Astrocyte of the cerebellum (primary cell): ENCODE data around the gene LTB4R2.

Experiments used
- DNase-seq: peaks from one replicate; pipeline ENCODE4 v3.0.0-alpha.2; 2011; ENCODE audit warnings: low read depth
- H3K4me3 ChIP-seq: 2 replicates; pipeline ENCODE4 v1.5.1; 2011; ENCODE audit warnings: mild to moderate bottlenecking, low read depth, low read length, moderate library complexity
- in situ Hi-C: cut with HindIII; loops from 2 replicates; pipeline ENCODE4 v1.10.0; 2017; ENCODE audit warnings: low sequenced_read_pairs
- TF ChIP-seq, protein P1 (sequence below): IDR thresholded peaks from 2 replicates; pipeline ENCODE4 v1.5.1; 2012; ENCODE audit warnings: low read length, low read depth, moderate library complexity, mild to moderate bottlenecking; ENCODE audit errors: missing control alignments

LTB4R2 gene

DNA sequence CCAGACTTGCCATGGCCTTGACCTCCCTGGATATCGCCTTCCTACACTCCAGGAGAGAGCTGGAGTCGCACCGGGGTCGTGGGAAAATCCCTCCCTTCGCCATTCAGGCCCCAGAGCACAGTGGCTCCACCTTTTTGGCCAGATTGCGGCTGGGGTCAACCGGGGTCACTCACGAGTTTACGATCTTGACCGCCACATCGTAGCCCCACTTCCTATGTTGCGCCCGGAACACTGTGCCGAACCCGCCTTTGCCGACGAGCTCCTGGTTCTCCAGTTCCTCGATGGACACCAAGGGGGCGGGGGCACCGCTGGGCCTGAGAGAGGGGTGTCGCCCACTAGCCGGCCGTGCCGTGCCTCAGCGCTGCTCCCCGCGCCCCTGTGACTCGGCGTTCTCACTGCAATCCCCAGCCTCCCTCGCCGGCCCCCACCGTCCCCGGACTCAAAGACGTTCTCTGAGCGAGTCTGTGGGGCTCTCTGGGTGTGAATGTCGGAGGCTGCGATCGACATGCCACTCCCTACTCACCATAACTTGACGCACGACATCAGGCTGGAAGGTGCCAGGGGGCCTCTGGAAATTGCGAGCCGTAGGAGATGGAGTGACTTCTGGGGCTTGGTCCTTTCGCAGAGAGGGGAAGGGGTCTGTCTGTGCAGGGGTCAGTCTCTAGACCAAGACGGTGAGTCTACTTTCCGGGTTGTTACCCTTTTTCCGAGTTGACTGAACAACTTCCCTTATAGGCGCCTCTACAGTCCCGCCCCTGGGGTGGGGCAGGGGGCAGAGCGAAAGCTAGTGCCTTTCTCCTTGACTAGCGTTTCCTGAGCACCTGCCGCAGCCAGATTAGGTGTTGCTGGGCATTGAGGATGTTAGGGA lies 29.6 kb downstream of the LTB4R2 start, which contains the start of gene RIPK3:
TSS of gene RIPK3 (minus strand) at position 708 of the 868 bp plus-strand sequence. CDS start at position 543, 165 bp downstream.
- in situ Hi-C loops = no loop called here
- TF ChIP-seq, protein P1, sequence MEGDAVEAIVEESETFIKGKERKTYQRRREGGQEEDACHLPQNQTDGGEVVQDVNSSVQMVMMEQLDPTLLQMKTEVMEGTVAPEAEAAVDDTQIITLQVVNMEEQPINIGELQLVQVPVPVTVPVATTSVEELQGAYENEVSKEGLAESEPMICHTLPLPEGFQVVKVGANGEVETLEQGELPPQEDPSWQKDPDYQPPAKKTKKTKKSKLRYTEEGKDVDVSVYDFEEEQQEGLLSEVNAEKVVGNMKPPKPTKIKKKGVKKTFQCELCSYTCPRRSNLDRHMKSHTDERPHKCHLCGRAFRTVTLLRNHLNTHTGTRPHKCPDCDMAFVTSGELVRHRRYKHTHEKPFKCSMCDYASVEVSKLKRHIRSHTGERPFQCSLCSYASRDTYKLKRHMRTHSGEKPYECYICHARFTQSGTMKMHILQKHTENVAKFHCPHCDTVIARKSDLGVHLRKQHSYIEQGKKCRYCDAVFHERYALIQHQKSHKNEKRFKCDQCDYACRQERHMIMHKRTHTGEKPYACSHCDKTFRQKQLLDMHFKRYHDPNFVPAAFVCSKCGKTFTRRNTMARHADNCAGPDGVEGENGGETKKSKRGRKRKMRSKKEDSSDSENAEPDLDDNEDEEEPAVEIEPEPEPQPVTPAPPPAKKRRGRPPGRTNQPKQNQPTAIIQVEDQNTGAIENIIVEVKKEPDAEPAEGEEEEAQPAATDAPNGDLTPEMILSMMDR = no peak
- no peak for DNase-seq
- peak within 1 kb of the TSS; percentile 9 for H3K4me3 ChIP-seq

GRCh38 chr14:24340606-24341005 lies 30.7 kb downstream of the LTB4R2 start:
- no peak for DNase-seq
- H3K4me3 ChIP-seq = no peak overlapping the region
- TF ChIP-seq, protein P1 = no peak
- in situ Hi-C loops = no loop called here

- H3K4me3 ChIP-seq = no peak overlapping the region
- in situ Hi-C loops = no loop called here
- TF ChIP-seq, protein P1 = no peak
- no peak for DNase-seq
Measured at GRCh38 chr14:24342889-24343288, 32.9 kb downstream of the LTB4R2 start.

DNA sequence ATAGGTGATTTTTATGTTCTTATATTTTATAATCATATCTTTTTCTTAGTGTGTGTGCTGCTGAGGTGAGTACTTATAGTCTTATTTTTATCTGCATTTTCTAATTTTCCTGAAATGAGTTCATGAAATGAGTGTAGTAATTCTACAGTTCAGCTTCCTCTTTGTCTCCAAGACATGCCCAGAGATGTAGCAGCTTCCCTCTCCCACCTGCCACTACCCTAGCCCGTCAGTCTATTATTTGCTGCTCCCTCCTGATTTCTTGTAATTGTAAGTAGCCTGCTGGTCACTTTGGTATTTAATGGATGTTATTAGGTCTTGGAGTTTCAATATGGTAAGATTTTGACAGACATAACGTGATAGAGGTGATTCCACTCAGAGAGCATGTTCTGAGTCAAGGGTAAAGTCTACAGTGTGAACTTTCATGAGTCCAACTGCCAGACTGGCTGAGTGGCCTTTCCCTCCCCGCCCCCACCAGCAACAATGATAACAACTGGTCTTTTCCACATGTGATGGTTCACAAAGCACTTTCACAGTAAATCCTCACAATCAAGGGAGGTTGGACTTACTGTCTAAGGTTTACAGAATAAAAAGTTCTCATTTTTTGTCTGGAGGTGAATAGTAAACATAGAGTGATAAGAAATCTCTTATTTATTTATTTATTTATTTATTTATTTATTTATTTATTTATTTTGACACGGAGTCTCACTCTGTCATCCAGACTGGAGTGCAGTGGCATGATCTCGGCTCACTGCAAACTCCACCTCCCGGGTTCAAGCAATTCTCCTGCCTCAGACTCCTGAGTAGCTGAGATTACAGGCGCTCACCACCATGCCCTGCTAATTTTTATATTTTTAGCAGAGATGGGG lies 34.1 kb downstream of the LTB4R2 start:
- TF ChIP-seq, protein P1 = no peak
- DNase-seq = no peak

GRCh38 chr14:24347134-24347533 lies 37.2 kb downstream of the LTB4R2 start:
- DNase-seq = no peak
- in situ Hi-C loops = no loop called here
- no peak overlapping the region for H3K4me3 ChIP-seq
- TF ChIP-seq, protein P1 = no peak

More for the DNA sequence above, 34.1 kb downstream of the LTB4R2 start:
- in situ Hi-C loops = no loop called here
- H3K4me3 ChIP-seq = no peak overlapping the region

GRCh38 chr14:24348186-24348585 lies 38.2 kb downstream of the LTB4R2 start:
- TF ChIP-seq, protein P1 = no peak
- no peak for DNase-seq
- no peak overlapping the region for H3K4me3 ChIP-seq
- in situ Hi-C loops = no loop called here
